Liver (tissue), 9 donors: ENCODE data around the gene FILIP1. TPM values are rescaled to one million over a fixed set of nuclear protein-coding genes. Genes with fewer than 3 reads are reported as not detected.

Experiments
- DNase-seq: peaks from one replicate; pipeline ENCODE4 v3.0.0-alpha.2; 2017; ENCODE audit warnings: low spot score
- H3K27ac ChIP-seq, 2 donors: one replicate each; pipeline ENCODE4 v1.7.0; 2013; ENCODE audit warnings: inconsistent platforms in 2 of 2, low read length in 2 of 2, control low read depth in 1 of 2, low read depth in 1 of 2, mild to moderate bottlenecking in 1 of 2
- H3K27me3 ChIP-seq, 4 donors: one replicate each; pipeline versions ENCODE4 v1.6.1 to v1.7.0; 2013; ENCODE audit warnings: low read length in 3 of 4, inconsistent platforms in 1 of 4, mild to moderate bottlenecking in 1 of 4, moderate library complexity in 1 of 4; ENCODE audit not compliant: control insufficient read depth in 4 of 4, insufficient read depth in 4 of 4
- H3K36me3 ChIP-seq, 4 donors: one replicate each; pipeline versions ENCODE4 v1.6.1 to v1.7.0; 2013; ENCODE audit warnings: low read length in 3 of 4, mild to moderate bottlenecking in 3 of 4, low read depth in 1 of 4, moderate library complexity in 1 of 4; ENCODE audit not compliant: control insufficient read depth in 4 of 4, insufficient read depth in 3 of 4
- H3K4me1 ChIP-seq, 4 donors: one replicate each; pipeline versions ENCODE4 v1.6.1 to v1.7.0; 2013; ENCODE audit warnings: low read length in 3 of 4, mild to moderate bottlenecking in 3 of 4, moderate library complexity in 1 of 4; ENCODE audit not compliant: control insufficient read depth in 4 of 4, insufficient read depth in 4 of 4
- H3K4me3 ChIP-seq, 3 donors: one replicate each; pipeline versions ENCODE4 v1.6.1 to v1.7.0; 2013; ENCODE audit warnings: low read length in 3 of 3, control low read depth in 1 of 3, low read depth in 1 of 3, mild to moderate bottlenecking in 1 of 3
- H3K9ac ChIP-seq, 2 donors: one replicate each; pipeline ENCODE4 v1.7.0; 2013; ENCODE audit warnings: low read length in 2 of 2, mild to moderate bottlenecking in 2 of 2, moderate library complexity in 2 of 2, control low read depth in 1 of 2, low read depth in 1 of 2
- H3K9me3 ChIP-seq, 4 donors: one replicate each; pipeline versions ENCODE4 v1.6.1 to v1.7.0; 2013; ENCODE audit warnings: low read length in 3 of 4; ENCODE audit not compliant: control insufficient read depth in 4 of 4
- EGR1 ChIP-seq, 2 donors: IDR thresholded peaks; 2 replicates each; pipeline ENCODE4 v1.6.1; 2016 to 2018; ENCODE audit warnings: antibody characterized with exemption in 2 of 2, low read depth in 2 of 2
- FOXA1 ChIP-seq: IDR thresholded peaks from 2 replicates; pipeline ENCODE4 v1.6.1; 2016; ENCODE audit warnings: antibody characterized with exemption
- FOXA2 ChIP-seq: IDR thresholded peaks from 2 replicates; pipeline ENCODE4 v1.6.1; 2016; ENCODE audit warnings: antibody characterized with exemption
- HNF4A ChIP-seq, 2 donors: conservative IDR thresholded peaks; 2 replicates each; pipeline ENCODE4 v1.6.1; 2016; ENCODE audit warnings: antibody characterized with exemption in 2 of 2, mild to moderate bottlenecking in 2 of 2
- HNF4G ChIP-seq: IDR thresholded peaks from 2 replicates; pipeline ENCODE4 v1.6.1; 2016; ENCODE audit warnings: antibody characterized with exemption
- JUND ChIP-seq, 2 donors: IDR thresholded peaks; 2 replicates each; pipeline ENCODE4 v1.6.1; 2016; ENCODE audit warnings: antibody characterized with exemption in 2 of 2
- NR2F2 ChIP-seq: IDR thresholded peaks from 2 replicates; pipeline ENCODE4 v1.6.1; 2016; ENCODE audit warnings: antibody characterized with exemption
- RAD21 ChIP-seq, 2 donors: IDR thresholded peaks; 2 replicates each; pipeline ENCODE4 v1.6.1; 2016; ENCODE audit warnings: antibody characterized with exemption in 2 of 2, mild to moderate bottlenecking in 2 of 2
- RXRA ChIP-seq, 2 donors: IDR thresholded peaks; 2 replicates each; pipeline ENCODE4 v1.6.1; 2017 to 2018; ENCODE audit warnings: antibody characterized with exemption in 2 of 2, mild to moderate bottlenecking in 1 of 2
- TAF1 ChIP-seq: conservative IDR thresholded peaks from 2 replicates; pipeline ENCODE4 v1.6.1; 2016; ENCODE audit warnings: antibody characterized with exemption, mild to moderate bottlenecking
- YY1 ChIP-seq: IDR thresholded peaks from 2 replicates; pipeline ENCODE4 v1.6.1; 2016; ENCODE audit warnings: antibody characterized with exemption, mild to moderate bottlenecking
- WGBS: extraction: QIAGEN DNeasy Blood & Tissue Kit; methylation state at CpG from one replicate; pipeline ENCODE4 v1.1.7; 2013; 5-methylcytosine and 5-hydroxymethylcytosine counted together
- polyA plus RNA-seq, 2 donors: library from polyadenylated mRNA; stranded (reverse) in 1 of 2; unstranded in 1 of 2; fragments of 200-250 nt in 1 of 2; fragments of >200 nt in 1 of 2; fragmentation: Nextera tagmentation in 1 of 2; extraction: Ambion mirVana in 1 of 2; gene quantifications; one replicate each; pipeline versions ENCODE4 v1.2.1 to v1.2.3, GENCODE V29; 2013 to 2015
- total RNA-seq, 2 donors: library from RNA; depleted of rRNA; stranded (reverse); fragments of >200 nt; gene quantifications; one replicate each; pipeline ENCODE4 v1.2.3, GENCODE V29; 2014
- TF ChIP-seq, protein P1 (sequence below): IDR thresholded peaks from 2 replicates; pipeline ENCODE4 v1.6.1; 2016; ENCODE audit warnings: antibody characterized with exemption, mild to moderate bottlenecking
- TF ChIP-seq, protein P2 (sequence below): IDR thresholded peaks from 2 replicates; pipeline ENCODE4 v1.6.1; 2016; ENCODE audit warnings: antibody characterized with exemption
- TF ChIP-seq, protein P3 (sequence below): IDR thresholded peaks from 2 replicates; pipeline ENCODE4 v1.6.1; 2016; ENCODE audit warnings: antibody characterized with exemption
- TF ChIP-seq, protein P4 (sequence below): IDR thresholded peaks from 2 replicates; pipeline ENCODE4 v1.6.1; 2016; ENCODE audit warnings: antibody characterized with exemption
- donor health status: healthy.
- donor health status: healthy.
- donor health status: healthy.
- donor health status: healthy.
- donor health status: healthy.

FILIP1 gene
- total and polyA plus RNA-seq, 4 donors = 0.70 to 2.8 (median 1.1) TPM

DNA sequence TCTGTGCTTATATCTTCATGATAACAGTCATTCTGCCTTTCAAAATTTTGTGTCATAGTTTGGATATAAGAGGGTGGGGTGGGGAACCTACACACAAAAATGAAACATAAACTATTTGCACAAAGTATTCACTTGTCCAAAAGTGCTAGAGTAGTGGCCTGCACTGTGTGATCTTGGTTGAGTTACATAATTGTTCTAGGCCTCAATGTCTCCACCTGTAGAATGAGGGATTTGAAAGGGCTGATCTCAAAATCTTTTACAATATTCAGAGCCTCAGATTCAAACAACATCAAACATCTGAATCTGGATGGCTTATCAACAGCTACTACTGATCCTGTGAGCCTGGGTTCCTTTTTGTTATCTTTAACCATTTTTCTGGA lies 144.7 kb downstream of the FILIP1 start:
- Histone ChIP-seq H3K4me1 (peaks cover 0 to 9% (median 7%) of the 10 kb centered on the region in 4 donors), H3K9ac (no peak overlapping the region), H3K36me3 (no peaks in the 10 kb centered on the region), H3K27me3 (no peaks in the 10 kb centered on the region), H3K9me3 (no peaks in the 10 kb centered on the region), H3K4me3 (no peak overlapping the region), H3K27ac (no peak overlapping the region)
- TF ChIP-seq TAF1 = no peak
- no peak for TF ChIP-seq JUND (IDR thresholded peaks at IDR 0.05)
- TF ChIP-seq, protein P1, sequence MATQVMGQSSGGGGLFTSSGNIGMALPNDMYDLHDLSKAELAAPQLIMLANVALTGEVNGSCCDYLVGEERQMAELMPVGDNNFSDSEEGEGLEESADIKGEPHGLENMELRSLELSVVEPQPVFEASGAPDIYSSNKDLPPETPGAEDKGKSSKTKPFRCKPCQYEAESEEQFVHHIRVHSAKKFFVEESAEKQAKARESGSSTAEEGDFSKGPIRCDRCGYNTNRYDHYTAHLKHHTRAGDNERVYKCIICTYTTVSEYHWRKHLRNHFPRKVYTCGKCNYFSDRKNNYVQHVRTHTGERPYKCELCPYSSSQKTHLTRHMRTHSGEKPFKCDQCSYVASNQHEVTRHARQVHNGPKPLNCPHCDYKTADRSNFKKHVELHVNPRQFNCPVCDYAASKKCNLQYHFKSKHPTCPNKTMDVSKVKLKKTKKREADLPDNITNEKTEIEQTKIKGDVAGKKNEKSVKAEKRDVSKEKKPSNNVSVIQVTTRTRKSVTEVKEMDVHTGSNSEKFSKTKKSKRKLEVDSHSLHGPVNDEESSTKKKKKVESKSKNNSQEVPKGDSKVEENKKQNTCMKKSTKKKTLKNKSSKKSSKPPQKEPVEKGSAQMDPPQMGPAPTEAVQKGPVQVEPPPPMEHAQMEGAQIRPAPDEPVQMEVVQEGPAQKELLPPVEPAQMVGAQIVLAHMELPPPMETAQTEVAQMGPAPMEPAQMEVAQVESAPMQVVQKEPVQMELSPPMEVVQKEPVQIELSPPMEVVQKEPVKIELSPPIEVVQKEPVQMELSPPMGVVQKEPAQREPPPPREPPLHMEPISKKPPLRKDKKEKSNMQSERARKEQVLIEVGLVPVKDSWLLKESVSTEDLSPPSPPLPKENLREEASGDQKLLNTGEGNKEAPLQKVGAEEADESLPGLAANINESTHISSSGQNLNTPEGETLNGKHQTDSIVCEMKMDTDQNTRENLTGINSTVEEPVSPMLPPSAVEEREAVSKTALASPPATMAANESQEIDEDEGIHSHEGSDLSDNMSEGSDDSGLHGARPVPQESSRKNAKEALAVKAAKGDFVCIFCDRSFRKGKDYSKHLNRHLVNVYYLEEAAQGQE = no peak
- TF ChIP-seq NR2F2 = no peak
- TF ChIP-seq, protein P2, sequence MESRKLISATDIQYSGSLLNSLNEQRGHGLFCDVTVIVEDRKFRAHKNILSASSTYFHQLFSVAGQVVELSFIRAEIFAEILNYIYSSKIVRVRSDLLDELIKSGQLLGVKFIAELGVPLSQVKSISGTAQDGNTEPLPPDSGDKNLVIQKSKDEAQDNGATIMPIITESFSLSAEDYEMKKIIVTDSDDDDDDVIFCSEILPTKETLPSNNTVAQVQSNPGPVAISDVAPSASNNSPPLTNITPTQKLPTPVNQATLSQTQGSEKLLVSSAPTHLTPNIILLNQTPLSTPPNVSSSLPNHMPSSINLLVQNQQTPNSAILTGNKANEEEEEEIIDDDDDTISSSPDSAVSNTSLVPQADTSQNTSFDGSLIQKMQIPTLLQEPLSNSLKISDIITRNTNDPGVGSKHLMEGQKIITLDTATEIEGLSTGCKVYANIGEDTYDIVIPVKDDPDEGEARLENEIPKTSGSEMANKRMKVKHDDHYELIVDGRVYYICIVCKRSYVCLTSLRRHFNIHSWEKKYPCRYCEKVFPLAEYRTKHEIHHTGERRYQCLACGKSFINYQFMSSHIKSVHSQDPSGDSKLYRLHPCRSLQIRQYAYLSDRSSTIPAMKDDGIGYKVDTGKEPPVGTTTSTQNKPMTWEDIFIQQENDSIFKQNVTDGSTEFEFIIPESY = no peak
- DNase-seq = no peak

DNA sequence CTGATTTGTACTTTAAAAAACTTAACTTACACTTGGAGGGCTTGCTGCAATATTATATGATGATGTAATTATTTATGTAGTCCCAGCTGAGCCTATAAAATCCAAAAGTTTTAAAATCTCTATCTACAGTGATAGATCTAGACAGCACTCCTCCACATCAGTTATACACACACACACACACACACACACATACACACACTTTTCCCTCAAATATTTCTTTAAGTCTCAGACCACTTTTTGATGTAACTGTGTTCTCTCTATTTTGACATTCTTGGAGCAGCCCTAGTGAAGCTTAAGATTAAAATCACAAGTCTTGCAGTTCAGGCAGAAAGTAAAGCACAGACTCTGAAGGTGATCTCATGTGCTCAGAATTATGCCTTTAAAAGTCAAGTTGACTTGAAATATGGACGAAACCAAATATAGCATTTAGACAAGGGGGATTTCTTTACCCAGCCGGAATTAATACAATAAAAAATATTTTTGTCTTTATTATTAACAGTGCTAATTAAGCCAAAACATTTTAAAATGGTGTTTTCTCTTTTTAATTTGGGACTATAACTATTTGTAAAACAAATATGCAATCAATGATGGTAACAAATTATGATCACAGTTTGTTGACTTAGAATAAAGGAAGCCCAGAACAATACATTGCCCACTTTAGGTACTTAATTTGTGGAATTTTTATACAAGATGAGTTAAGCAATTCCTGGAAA lies 145.5 kb downstream of the FILIP1 start:
- Histone ChIP-seq H3K9ac (no peak overlapping the region), H3K27me3 (no peaks in the 10 kb centered on the region), H3K27ac (no peak overlapping the region), H3K4me1 (peaks cover 0 to 9% (median 7%) of the 10 kb centered on the region in 4 donors), H3K36me3 (no peaks in the 10 kb centered on the region), H3K9me3 (no peaks in the 10 kb centered on the region), H3K4me3 (no peak overlapping the region)
- 93% methylated on average over 2 of the region's 2 CpGs for WGBS
- DNase-seq = no peak
- TF ChIP-seq HNF4A (conservative IDR thresholded peaks at IDR 0.05) (no peak), FOXA1 (no peak), NR2F2 (no peak), YY1 (no peak), RAD21 (IDR thresholded peaks at IDR 0.05) (no peak), HNF4G (no peak)
- TF ChIP-seq, protein P3, sequence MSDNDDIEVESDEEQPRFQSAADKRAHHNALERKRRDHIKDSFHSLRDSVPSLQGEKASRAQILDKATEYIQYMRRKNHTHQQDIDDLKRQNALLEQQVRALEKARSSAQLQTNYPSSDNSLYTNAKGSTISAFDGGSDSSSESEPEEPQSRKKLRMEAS = no peak

DNA sequence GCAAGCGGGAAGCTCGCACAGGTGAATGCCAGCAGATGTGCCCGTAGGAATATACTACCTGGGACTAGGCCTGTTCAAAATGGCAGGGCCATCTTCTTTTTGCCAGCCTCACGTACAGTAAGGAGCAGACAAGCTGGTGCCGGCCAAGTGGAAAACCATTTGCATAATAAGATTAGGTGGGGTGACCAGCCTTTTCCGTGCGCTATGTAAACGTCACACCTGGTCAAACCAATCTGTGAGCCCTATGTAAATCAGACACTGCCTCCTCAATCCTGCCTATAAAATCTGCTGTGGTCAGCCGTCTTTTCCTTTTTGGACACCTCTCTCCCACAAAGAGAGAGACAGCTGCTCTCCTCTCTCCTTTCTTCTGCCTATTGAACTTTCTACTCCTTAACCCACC lies 148.2 kb downstream of the FILIP1 start:
- no peak for TF ChIP-seq HNF4A (conservative IDR thresholded peaks at IDR 0.05)
- TF ChIP-seq HNF4G = no peak
- no peak for TF ChIP-seq EGR1 (IDR thresholded peaks at IDR 0.05; ENCODE audit: low read depth in 2 of 2)
- TF ChIP-seq, protein P2 = no peak
- TF ChIP-seq RXRA (IDR thresholded peaks at IDR 0.05) = no peak
- TF ChIP-seq RAD21 (IDR thresholded peaks at IDR 0.05) = no peak
- TF ChIP-seq, protein P4, sequence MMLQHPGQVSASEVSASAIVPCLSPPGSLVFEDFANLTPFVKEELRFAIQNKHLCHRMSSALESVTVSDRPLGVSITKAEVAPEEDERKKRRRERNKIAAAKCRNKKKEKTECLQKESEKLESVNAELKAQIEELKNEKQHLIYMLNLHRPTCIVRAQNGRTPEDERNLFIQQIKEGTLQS = no peak
- TF ChIP-seq FOXA2 = no peak
- no peak for TF ChIP-seq YY1
- TF ChIP-seq FOXA1 = no peak
- TF ChIP-seq, protein P1 = no peak
- Histone ChIP-seq H3K9ac (no peak overlapping the region), H3K36me3 (no peaks in the 10 kb centered on the region), H3K9me3 (no peaks in the 10 kb centered on the region), H3K4me1 (peaks cover 0 to 9% (median 7%) of the 10 kb centered on the region in 4 donors), H3K27me3 (no peaks in the 10 kb centered on the region), H3K27ac (no peak overlapping the region), H3K4me3 (no peak overlapping the region)
- WGBS = 91% methylated on average over 9 of the region's 9 CpGs
- DNase-seq = no peak
